ENCODE data around the gene KCNIP1.

DNA sequence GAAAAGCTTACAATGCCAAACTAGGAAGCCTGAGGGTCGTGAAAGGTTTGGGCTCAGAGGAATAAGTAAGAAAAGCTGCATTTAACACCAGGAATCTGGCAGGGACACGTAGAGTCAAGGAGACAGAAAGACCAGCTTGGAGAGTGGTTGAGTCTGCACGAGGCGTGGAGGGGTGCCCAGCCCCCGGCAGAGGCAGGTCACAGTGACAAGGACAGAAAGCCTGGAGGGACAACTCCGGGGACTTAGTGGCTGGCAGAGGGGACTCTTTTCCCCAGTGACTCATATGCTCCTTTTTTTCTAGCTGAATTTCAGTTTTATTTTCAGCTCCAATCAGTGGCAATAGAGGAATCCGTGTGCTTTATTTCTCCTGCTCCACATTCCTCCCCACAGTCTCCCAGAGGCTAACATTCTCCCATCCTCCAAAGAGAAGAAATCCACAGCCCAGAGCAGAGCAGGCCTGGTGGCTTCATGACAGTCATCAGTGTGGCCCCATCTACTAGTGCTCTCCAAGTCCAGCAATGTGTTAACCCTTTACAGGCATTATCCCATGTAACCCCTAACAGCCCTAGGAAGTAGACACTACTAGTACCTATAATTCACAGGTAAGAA lies 80.7 kb downstream of the KCNIP1 start:
- TF ChIP-seq, protein P1, sequence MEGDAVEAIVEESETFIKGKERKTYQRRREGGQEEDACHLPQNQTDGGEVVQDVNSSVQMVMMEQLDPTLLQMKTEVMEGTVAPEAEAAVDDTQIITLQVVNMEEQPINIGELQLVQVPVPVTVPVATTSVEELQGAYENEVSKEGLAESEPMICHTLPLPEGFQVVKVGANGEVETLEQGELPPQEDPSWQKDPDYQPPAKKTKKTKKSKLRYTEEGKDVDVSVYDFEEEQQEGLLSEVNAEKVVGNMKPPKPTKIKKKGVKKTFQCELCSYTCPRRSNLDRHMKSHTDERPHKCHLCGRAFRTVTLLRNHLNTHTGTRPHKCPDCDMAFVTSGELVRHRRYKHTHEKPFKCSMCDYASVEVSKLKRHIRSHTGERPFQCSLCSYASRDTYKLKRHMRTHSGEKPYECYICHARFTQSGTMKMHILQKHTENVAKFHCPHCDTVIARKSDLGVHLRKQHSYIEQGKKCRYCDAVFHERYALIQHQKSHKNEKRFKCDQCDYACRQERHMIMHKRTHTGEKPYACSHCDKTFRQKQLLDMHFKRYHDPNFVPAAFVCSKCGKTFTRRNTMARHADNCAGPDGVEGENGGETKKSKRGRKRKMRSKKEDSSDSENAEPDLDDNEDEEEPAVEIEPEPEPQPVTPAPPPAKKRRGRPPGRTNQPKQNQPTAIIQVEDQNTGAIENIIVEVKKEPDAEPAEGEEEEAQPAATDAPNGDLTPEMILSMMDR (conservative IDR thresholded peaks at IDR 0.05; ENCODE audit: low read length): no peak
- TF ChIP-seq EZH2phosphoT487 (IDR thresholded peaks at IDR 0.05; ENCODE audit: borderline replicate concordance): no peak

Data from Loucy (cell line).